DMS153 treated with DMSO at 0.1 percent for 48 hours (cell line): Measurements from ENCODE around the gene FGF12.
"Not testable (repeated sequence)": the region's sequence is repeated elsewhere in the genome, so short reads cannot be mapped to it uniquely, and the experiment has no call there.

Experiments used
- DNase-seq: peaks from one replicate; lab custom pipeline; 2025; ENCODE audit not compliant: unreplicated experiment; lab: John Stamatoyannopoulos, UW

The FGF12 gene

DNA sequence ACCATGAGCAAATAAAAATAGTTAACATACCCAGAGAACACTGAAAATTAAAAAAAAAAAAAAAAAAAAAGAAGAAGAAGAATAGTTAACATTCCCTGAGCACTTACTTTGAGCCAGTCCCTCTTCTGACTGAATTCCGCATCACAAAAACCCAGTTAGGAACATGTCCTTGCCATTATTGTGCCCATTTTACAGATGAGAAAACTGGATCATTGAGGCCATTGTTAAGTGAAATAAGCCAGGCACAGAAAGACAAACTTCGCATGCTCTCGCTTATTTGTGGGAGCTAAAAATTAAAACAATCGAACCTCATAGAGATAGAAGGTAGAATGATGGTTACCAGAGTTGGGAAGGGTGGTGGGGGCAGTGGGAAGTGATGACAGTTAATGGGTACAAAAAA lies 119.5 kb downstream of the FGF12 start:
- DNase-seq, result no peak

DNA sequence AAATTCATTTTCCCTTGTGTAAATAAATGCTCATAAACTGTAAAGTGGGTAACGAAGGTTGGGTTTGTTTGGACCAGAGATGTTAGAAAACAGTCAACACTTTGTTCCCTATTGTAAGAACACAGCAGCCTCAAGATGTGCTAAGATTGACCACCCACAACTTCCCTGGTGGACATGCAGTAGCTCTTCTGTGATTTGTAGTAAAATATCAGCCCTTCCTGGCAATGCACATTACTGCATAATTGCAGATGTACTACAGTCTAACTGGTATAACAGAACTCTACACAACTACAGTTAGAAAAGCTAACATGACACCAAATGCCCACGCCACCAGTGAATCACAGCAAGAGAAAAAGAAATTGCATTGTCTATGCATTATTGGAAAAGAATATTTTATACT lies 129.4 kb downstream of the FGF12 start:
- no peak for DNase-seq

DNA sequence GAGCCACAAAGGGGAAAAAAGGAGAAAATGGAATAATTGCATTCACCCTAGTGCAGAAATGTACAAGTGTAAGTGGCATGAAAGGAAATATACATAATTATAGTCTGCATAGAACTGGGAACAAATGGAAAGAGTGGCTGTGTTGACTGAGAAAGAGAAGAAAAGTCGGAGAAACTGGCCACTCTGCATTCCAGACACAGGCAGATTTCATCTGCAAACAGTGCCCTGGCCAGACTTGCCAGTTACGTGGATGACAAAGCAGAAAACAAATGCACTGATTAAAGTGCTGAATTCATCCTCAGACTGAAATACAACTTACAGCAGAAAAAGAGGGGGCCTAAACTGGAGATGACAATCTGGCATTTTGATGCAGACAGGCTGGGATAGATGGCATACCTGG lies 129.8 kb downstream of the FGF12 start:
- no peak for DNase-seq

DNA sequence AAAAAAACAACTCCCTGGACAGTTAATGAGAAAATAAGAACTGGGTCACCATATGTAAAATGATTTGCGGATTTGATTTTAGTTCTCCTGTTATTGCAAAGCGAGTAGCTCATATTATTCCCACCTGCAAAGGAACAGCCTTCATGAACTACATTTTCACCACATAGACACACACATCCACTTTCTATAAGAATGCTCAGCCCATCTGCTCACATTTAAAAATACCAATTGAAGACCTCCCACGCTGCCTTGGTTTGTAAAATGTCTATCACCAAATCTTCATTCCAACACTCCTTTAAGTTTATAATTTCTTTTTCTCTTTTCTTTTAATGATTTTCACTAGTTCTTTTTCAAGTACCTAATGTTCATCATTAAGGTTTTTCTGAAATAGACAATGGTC lies 148.6 kb downstream of the FGF12 start:
- no peak for DNase-seq

DNA sequence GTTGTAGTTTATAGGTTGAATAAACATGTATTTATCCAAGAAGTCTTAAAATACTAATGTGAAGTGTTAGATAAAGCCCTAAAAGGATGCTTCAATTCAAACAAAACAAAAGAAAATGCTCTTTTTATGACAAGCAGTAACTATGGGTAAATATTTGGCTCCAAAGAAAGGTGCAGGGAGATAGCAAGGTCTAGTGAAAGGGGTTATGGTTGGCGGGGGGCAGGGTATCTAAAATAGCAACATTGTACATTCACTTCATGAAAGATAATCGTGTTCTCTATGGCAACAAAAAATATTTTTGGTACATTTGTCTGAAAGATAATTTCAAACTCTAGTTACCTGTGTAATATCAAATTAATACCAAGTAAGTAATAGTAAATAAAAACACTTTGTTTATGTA lies 149.5 kb downstream of the FGF12 start:
- DNase-seq, result no peak

DNA sequence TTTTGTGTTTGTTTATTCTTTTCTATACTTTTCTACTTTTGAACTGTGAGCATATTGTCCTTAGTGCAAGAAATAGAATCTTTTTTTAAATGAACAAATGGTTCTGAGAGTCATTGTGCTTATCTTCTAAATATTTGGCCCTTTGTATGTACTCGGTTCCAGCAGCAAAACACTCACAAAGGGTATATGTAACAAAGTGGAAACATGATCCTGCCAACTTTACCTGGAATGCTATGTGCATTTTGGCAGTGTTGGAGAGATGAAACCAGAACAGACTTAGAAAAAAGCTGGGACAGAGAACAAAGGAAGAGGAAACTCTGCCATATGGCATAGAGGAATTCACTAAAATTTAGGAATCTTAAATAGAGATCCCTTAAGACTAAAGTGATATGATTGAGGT lies 150.1 kb downstream of the FGF12 start:
- peak; percentile 1 for DNase-seq

DNA sequence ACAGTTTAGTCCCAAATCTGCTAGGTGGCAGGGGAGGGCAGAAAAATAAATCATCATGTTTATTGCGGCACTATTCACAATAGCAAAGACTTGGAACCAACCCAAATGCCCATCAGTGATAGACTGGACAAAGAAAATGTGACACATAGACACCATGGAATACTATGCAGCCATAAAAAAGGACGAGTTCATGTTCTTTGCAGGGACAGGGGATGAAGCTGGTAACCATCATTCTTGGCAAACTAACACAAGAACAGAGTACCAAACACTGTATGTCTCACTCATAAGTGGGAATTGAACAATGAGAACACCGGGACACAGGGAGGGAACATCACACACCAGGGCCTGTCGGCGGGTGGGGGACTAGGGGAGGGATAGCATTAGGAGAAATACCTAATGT lies 150.6 kb downstream of the FGF12 start:
- DNase-seq, result not testable (repeated sequence)

DNA sequence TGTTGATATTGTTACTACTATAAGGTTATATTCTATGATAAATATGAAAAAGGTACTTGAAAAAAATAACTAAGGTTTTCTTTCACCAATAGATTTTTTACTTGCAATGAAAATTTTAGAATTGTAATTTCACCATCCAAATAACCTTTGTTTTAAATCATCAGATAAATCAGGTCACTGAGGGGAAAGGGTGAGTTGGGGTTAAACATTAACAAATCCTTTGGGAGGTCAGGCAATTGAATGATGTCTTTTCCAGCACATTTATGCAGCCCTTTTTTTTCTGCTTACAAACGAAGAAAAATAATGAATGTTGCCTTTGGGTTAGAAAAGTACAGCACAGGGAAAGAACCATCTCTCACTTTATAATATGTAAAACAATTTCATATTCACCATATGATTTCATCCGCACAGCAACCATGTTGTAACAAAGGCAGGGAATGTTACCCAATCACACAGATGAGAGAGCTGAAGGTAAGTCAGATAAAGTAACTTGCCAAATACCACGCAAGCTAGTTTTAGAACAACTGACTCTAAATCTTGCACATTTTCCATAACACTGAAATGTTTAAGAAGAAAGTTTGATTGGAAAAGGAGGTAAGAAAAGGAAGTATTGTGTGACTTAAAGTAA lies 151.3 kb downstream of the FGF12 start:
- DNase-seq, result no peak

DNA sequence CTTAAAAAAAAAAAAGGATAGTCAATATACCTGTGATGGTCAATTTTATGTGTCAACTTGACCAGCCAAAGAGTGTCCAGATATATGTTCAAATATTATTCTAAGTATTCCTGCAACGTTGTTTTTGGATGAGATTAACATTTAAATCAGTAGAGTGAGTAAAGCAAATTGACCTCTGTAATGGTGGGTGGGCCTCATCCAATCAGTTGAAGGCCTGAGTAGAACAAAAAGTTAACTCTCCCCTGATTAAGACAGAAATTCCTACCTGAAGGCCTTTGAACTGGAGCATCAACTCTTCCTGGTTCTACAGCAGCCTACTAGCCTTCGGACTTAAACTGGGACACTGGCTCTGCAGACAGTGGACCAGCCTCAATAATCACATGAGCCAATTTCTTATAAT lies 154.1 kb downstream of the FGF12 start:
- no peak for DNase-seq

DNA sequence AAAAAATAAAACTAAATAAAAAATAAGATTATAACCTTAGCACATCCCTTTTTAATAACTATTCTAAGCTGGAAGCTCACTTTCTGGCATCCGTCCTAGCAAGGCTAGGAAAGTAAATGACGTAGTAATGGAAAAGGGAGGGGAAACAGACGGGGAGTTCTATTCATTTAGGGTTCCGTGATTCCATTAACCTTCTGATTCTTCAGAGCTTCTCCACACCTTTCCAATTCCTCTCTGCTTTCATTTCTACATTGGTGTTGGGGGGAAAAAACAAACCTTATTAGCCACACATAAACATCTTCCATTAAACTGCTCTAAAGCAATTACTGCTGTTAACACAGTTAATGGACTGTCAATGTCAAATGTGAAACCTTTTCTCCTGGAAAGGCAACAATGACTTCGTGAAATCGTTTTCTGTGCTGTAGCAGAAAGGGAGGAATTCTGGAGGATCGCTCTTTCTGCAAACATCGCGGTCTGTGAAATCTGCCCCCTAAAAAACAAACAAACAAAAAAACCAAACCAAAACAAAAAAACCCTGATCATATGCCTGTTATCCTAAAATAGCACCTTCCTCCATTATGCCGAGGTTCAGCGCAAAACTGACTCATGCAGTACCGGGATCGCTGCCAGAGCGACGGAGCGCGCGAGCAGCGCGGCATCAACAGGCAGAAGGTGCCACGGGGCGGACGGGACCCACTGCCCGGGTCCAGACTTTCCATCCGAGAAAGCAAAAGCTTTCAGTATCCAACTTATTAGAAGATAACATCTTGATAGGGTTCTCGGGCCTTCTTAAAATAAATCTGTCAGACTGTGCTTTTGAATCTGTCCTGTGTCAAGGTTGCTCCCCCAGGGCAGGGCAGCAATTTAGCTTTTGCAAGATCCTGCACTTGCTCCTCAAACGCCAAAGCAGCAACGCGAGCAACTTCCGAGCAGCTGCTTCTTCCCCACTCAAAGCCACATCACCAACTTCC lies 156.2 kb downstream of the FGF12 start:
- DNase-seq, result peak; percentile 54

DNA sequence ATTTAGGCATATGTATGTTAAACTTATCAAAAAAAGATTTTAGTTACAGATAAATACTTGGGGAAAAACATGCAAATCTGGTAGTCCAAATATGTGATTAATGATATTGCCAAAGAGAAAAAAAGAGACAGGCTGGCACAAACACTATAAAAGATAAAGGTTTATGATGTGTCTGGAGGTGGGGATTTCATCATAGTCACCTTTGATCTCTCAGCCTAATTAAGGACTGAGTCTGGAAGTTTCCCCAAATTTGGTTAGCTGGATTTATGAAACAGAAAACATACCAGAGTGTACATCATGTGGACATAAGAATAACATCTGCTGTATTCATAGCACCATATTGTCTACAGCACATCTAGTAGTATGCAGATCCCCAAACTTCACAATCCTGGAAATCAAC lies 157.0 kb downstream of the FGF12 start:
- DNase-seq, result no peak

DNA sequence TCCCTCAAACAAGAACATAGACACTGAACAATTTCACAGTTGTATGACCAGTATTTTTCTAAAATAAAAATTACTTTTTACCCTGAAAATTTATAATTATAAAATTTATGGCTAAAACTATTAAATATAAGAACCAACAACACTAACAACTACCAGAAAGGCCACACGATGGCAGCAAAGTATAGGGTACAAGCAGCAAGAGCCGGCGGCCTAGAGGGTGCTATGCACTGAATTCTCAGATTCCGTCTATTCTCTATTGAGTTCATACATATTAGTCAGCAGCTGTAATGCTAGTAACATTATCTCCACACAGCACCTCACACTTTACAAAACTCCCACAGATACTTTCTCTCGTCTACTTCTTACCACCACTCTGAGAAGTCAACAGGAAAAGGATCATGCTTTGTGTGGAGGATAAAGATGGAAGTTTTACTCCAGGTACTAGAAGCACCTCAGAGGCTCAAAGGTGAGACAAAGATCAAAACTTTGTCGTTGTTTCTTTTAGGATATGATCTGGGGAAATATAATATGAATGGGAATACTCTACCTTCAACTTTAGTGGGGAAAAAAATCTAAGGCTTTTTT lies 160.5 kb downstream of the FGF12 start:
- peak; percentile 83 for DNase-seq

DNA sequence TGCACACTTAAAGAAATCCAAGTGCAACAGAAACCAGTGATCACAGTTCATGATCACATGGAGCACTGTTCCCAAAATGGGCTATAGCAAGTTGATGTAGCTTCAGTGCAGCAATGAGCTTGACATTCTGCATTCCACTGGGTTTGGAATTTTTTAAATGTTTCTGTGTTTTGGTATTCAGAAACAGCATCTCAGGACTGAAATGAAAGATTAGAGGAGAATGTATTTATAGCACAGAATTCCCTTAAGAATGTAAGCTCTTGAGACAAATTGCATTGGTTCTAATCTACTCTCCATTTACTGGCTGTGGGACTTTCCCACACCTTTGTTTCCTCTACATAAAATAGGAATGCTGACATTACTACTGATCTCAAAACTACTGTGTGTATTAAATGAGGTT lies 162.7 kb downstream of the FGF12 start:
- no peak for DNase-seq

DNA sequence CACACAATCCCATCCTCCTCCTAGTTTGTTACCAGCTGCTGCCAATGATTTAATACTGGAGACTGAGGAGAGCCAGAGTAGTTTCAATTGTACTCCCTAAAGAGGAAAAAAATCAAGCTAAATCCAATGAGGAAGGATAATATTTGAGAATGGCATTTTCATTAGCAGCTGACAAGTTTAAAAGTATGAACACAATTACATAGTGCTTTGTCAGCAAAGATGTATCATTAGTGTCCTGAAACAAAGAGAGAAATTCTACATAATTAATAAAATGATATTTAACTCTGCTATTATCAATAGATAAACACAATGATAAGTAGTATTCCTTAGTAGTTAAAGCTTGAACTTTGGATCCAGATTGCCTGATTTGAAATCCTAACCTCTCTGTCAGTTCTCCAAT lies 163.9 kb downstream of the FGF12 start:
- DNase-seq, result no peak

DNA sequence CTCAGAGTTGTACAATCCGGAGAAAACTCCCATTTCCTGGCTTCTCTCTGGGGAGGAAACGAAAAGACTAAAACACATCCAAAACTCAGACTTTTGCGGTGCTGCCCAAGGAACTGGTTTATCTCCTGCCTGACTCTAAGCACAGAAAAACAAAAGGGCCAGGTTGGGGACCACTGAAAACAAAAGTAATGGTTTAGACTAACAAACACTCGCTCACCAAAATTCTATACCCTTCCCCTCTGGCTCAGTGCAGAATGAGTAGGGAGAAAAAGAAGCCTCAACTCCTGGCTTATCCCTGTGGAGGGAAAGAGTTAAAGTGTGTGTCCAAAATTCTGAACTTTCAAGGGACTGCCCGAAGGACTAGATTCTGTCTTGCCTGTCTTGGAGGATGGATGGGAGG lies 173.6 kb downstream of the FGF12 start:
- no peak for DNase-seq

DNA sequence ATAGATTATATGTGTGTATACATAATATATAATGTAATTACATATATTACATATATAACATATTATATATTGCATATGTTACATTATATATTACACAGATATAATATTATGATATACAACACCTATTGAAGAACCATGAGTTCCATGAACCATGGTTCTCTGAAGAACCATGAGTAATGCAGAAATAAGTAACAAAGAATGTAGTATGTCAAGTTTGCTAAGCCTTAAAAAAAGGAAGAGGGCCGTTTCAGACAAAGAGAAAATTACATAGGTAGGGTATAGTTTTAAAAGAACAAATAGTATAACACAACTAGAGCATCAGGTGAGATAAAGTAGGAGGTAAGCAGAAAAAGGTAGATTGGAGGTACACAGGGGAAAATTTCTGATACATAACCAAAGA lies 177.0 kb downstream of the FGF12 start:
- no peak for DNase-seq

DNA sequence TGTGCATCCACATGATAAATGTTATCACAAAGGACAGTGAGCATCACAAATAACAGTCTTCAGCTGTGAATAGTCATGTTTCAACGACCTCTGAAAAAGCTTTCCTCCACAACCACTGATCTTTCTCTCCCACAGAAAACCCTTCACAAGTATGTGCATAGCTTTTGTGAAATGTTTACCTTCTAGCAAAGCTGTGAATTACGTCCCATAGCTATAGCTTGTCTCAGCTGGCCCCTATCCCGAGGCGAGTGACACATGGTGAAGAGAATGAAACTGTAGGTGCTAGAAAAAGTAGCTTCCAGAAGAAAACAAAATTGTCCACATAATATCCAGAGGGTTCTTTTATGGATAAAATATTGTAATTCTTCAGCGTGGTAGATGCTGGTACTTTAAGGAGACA lies 182.0 kb downstream of the FGF12 start:
- DNase-seq, result no peak

DNA sequence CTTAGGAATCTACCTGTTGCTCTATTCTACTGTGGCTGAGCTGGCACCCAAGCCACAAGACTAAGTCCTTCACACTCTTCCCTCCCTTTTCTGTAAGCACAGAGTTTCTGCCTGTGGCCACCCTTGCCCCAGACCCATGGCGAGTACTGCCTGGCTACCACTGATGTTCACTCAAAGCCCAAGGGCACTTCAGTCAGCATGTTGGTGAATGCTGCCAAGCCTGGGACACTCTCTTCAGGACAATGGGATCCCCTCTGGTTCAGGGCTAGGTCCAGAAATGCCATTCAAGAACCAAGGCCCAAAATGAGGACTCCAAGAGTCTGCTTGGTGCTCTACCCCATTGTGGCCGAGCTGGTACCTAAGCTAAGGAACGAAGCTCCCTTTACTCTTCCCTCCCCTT lies 184.2 kb downstream of the FGF12 start:
- DNase-seq, result no peak

DNA sequence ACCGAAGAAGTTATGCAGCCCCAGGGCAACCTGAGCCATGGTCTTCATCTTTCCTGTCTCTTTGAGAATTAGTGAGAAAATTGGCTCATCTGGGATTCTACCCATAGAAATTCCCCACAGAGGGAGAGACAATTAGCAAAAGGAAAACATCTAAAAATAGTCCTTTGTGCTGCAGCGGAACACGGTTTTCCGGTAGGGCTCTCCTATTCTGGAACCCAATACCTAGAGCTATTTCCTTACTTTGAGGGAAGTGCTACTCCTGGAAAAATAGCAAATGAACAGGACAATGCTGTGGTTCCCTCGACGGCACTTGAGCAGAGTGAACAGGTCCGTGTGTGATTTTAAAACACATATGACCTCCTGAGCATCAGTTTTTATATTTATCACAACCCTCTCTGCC lies 210.5 kb downstream of the FGF12 start:
- DNase-seq, result no peak

DNA sequence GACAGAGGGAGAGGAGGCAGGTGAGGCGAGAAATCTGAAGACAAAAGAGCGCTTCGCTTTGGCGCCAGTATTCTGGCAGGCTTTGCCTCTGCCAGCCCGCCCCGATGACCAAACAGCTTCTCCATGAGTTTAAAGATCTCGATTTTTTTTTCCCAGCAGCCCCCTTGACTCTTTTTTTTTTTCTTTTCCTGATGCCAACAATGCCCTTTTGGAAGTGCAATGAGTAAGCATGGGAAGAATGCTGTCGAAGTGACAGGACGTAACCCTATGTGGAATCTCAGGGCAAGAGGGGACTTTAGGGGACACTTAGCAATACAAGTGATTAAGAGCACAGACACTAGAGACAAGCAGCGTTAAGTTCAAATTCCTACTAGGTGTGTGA lies 211.7 kb downstream of the FGF12 start:
- peak; percentile 72 for DNase-seq

DNA sequence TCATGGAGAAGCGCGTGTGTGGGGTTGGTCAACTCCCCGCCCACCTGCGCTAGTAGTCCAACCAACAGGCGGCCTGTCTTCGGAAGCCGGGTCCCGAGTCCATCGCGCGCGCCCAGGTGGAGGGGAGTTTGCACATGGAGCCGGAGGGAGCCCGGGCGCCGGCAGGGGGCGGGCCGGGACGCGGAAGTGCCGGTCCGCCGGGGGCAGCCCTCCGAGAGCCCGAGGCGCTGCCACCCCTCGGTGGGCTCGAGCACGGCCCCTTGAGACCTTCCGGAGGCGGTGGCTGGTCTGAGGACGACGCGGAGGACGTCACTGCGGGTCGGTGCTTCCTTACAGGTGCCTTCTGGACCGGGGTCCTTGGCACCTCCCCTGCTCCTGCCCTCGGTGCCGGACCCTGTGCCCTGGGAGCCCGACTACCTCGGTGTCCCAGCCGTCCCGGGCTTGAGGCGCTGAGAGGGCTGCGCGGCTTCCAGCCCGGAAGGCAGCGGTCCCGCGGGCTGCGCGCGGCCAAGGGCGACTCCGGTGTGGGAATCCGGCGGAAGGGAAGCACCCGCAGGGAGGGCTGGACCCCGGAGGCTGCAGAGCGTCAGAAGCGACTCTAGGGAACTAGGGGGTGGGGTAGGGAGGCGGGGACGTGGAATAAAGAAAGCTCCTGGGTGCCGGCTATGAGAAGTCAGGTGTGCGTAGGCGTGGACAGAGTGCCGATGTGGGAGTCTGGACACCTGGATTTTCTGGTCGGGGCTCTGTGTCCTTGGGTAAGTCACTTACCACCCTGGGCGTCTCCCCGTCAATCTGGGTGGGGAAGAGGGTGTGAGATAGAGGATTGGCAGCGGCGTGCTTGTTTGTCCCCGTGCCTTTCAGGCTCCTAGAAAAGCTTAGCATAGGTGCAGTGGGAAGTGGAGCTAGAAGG lies 212.3 kb downstream of the FGF12 start:
- peak; percentile 76 for DNase-seq
